Stimulated activated CD4-positive, alpha-beta T cell treated with anti-CD3 and anti-CD28 coated beads, Interleukin-12 subunit alpha, Interleukin-12 subunit beta, amount 100 ng/mL, for 4 hours (primary cell): ENCODE data around the gene ATP2B2.
A peak's percentile ranks its signal among the peaks of the same experiment; 100 is the strongest.

ENCODE experiments used
- DNase-seq: peaks from one replicate; pipeline ENCODE4 v3.0.0-alpha.2; 2020

ATP2B2 gene

GRCh38 chr3:10423171-10423882, 82.1 kb downstream of the ATP2B2 start:
- no peak for DNase-seq

- no peak for DNase-seq
Measured at GRCh38 chr3:10421996-10422395, 83.4 kb downstream of the ATP2B2 start.

- no peak for DNase-seq
Measured at GRCh38 chr3:10420745-10421475, 84.5 kb downstream of the ATP2B2 start.

- DNase-seq, result peak; percentile 21
Measured at GRCh38 chr3:10419637-10420232, 85.7 kb downstream of the ATP2B2 start.

GRCh38 chr3:10417847-10418246, 87.5 kb downstream of the ATP2B2 start:
- no peak for DNase-seq

GRCh38 chr3:10416730-10417300, 88.6 kb downstream of the ATP2B2 start:
- no peak for DNase-seq

GRCh38 chr3:10413041-10413440, 92.3 kb downstream of the ATP2B2 start:
- DNase-seq, result no peak

- DNase-seq, result no peak
Measured at GRCh38 chr3:10411598-10412332, 93.6 kb downstream of the ATP2B2 start.

- no peak for DNase-seq
Measured at GRCh38 chr3:10410383-10411002, 94.9 kb downstream of the ATP2B2 start.

- no peak for DNase-seq
Measured at GRCh38 chr3:10408680-10409079, 96.7 kb downstream of the ATP2B2 start.

- DNase-seq, result no peak
Measured at GRCh38 chr3:10407361-10407760, 98.0 kb downstream of the ATP2B2 start.

GRCh38 chr3:10406414-10406813, 99.0 kb downstream of the ATP2B2 start:
- DNase-seq, result no peak

GRCh38 chr3:10405816-10406215, 99.6 kb downstream of the ATP2B2 start:
- no peak for DNase-seq

GRCh38 chr3:10404876-10405275, 100.5 kb downstream of the ATP2B2 start:
- no peak for DNase-seq

- DNase-seq, result no peak
Measured at GRCh38 chr3:10404377-10404776, 101.0 kb downstream of the ATP2B2 start.

GRCh38 chr3:10401990-10402761, 103.2 kb downstream of the ATP2B2 start:
- DNase-seq, result no peak

- DNase-seq, result no peak
Measured at GRCh38 chr3:10400749-10401495, 104.5 kb downstream of the ATP2B2 start.

GRCh38 chr3:10400050-10400748, 105.2 kb downstream of the ATP2B2 start:
- no peak for DNase-seq

GRCh38 chr3:10399634-10400033, 105.8 kb downstream of the ATP2B2 start:
- no peak for DNase-seq

- no peak for DNase-seq
Measured at GRCh38 chr3:10398341-10398740, 107.0 kb downstream of the ATP2B2 start.
